Gastroesophageal sphincter (tissue), 4 donors: Measurements from ENCODE around the gene SDE2. TPM values are rescaled to one million over a fixed set of nuclear protein-coding genes. Genes with fewer than 3 reads are reported as not detected.

ENCODE experiments used
- ATAC-seq: fragments of 150-250 bp; one replicate; pipeline ENCODE4 v1.9.1; 2016; ENCODE audit warnings: mild to moderate bottlenecking, moderate library complexity
- H3K27ac ChIP-seq, 4 donors: fragments of 200-600 bp; sonication (generic) in 3 of 4; 1 replicate in 3 of 4; 2 replicates in 1 of 4; pipeline ENCODE4 v1.5.1; 2016 to 2019
- H3K27me3 ChIP-seq: fragments of 200-600 bp; sonication (generic); one replicate; pipeline ENCODE4 v1.5.1; 2019
- H3K36me3 ChIP-seq, 2 donors: fragments of 200-600 bp; sonication (generic); one replicate each; pipeline ENCODE4 v1.5.1; 2019; ENCODE audit warnings: control low read depth in 1 of 2
- H3K4me1 ChIP-seq, 3 donors: fragments of 200-600 bp; sonication (generic); 1 replicate in 2 of 3; 2 replicates in 1 of 3; pipeline ENCODE4 v1.5.1; 2016 to 2019; ENCODE audit warnings: control low read depth in 2 of 3
- H3K4me3 ChIP-seq, 2 donors: fragments of 200-600 bp; sonication (generic); one replicate each; pipeline ENCODE4 v1.5.1; 2019; ENCODE audit warnings: mild to moderate bottlenecking in 1 of 2, moderate library complexity in 1 of 2
- H3K9me3 ChIP-seq, 3 donors: fragments of 200-600 bp; sonication (generic); one replicate each; pipeline ENCODE4 v1.5.1; 2017 to 2019; ENCODE audit warnings: control low read depth in 2 of 3
- CTCF ChIP-seq, 4 experiments: fragments of 200-600 bp in 2 of 4; fragments of 450-650 bp in 2 of 4; sonication (generic) in 1 of 4; IDR thresholded peaks; one replicate each; pipeline ENCODE4 v1.5.1; 2017 to 2019; ENCODE audit warnings: antibody characterized with exemption in 4 of 4, mild to moderate bottlenecking in 2 of 4, moderate library complexity in 2 of 4
- EP300 ChIP-seq: sonication (generic); formaldehyde crosslinking; IDR thresholded peaks from one replicate; pipeline ENCODE4 v1.6.1; 2017; ENCODE audit warnings: antibody characterized with exemption, mild to moderate bottlenecking
- POLR2A ChIP-seq, 2 donors: fragments of 450-650 bp; IDR thresholded peaks; one replicate each; pipeline ENCODE4 v1.6.1; 2017; ENCODE audit warnings: antibody characterized with exemption in 2 of 2, mild to moderate bottlenecking in 2 of 2, moderate library complexity in 1 of 2
- POLR2AphosphoS5 ChIP-seq: sonication (generic); formaldehyde crosslinking; IDR thresholded peaks from one replicate; pipeline ENCODE4 v1.6.1; 2017; ENCODE audit warnings: antibody characterized with exemption
- whole genome bisulfite sequencing, 2 donors: methylation state at CpG; one replicate each; pipeline ENCODE4 v1.1.5; 2018; ENCODE audit warnings: low coverage in 1 of 2; 5-methylcytosine and 5-hydroxymethylcytosine counted together
- total RNA-seq, 4 donors: library from RNA; depleted of rRNA; stranded (reverse); fragments of >200 nt; gene quantifications; one replicate each; pipeline ENCODE4 v1.1.0, GENCODE V29; 2016

SDE2 gene
- total RNA-seq, 4 donors from 2014 or later: 15.9 to 23.2 (median 21.2) TPM

- H3K4me3 ChIP-seq: no peak overlapping the region
- ATAC-seq: no peak
- TF ChIP-seq EP300: no peak
- no peak for TF ChIP-seq CTCF (IDR thresholded peaks at IDR 0.05)
- H3K9me3 ChIP-seq: no peaks in the 10 kb centered on the region
- no peaks in the 10 kb centered on the region for H3K27me3 ChIP-seq
- no peak overlapping the region for H3K27ac ChIP-seq
- no peaks in the 10 kb centered on the region for H3K36me3 ChIP-seq
- H3K4me1 ChIP-seq: no peaks in the 10 kb centered on the region
These were observed 7.5 kb upstream of the SDE2 start for GRCh38 chr1:226006686-226007085.

GRCh38 chr1:226004396-226004795 lies 5.3 kb upstream of the SDE2 start:
- ATAC-seq: no peak
- Histone ChIP-seq H3K36me3 (no peaks in the 10 kb centered on the region), H3K27ac (no peak overlapping the region), H3K4me1 (peaks cover 0 to 12% (median 0%) of the 10 kb centered on the region in 3 donors), H3K9me3 (no peaks in the 10 kb centered on the region), H3K4me3 (no peak overlapping the region), H3K27me3 (no peaks in the 10 kb centered on the region)
- TF ChIP-seq CTCF (IDR thresholded peaks at IDR 0.05) (no peak), POLR2A (IDR thresholded peaks at IDR 0.05) (no peak), EP300 (no peak), POLR2AphosphoS5 (no peak)
- WGBS, 2 donors: 79 to 85% methylated on average over 3 to 4 of the region's 4 CpGs

- H3K36me3 ChIP-seq: no peaks in the 10 kb centered on the region
- no peak overlapping the region for H3K4me3 ChIP-seq
- no peaks in the 10 kb centered on the region for H3K9me3 ChIP-seq
- peaks cover 0 to 13% (median 0%) of the 10 kb centered on the region in 3 donors for H3K4me1 ChIP-seq
- no peak for ATAC-seq
- TF ChIP-seq POLR2A (IDR thresholded peaks at IDR 0.05): no peak
- TF ChIP-seq EP300: no peak
- TF ChIP-seq POLR2AphosphoS5: no peak
- no peak for TF ChIP-seq CTCF (IDR thresholded peaks at IDR 0.05)
- H3K27ac ChIP-seq: peak overlapping the region in 1 of 4 donors; percentile 90
- WGBS, 2 donors: 92% methylated on average over 3 of the region's 3 CpGs; no CpG with 5 or more reads in 1 of the 2 donors
- H3K27me3 ChIP-seq: no peaks in the 10 kb centered on the region
These were observed 4.5 kb upstream of the SDE2 start for GRCh38 chr1:226003502-226004170.

- Histone ChIP-seq H3K4me1 (peaks cover 0 to 20% (median 4%) of the 10 kb centered on the region in 3 donors), H3K27me3 (no peaks in the 10 kb centered on the region), H3K4me3 (no peak overlapping the region), H3K27ac (peak overlapping the region in 3 of 4 donors; percentile 64 to 90 (median 78)), H3K36me3 (no peaks in the 10 kb centered on the region), H3K9me3 (no peaks in the 10 kb centered on the region)
- no peak for ATAC-seq
- 47 to 54% methylated on average over 4 of the region's 4 CpGs for WGBS, 2 donors
- TF ChIP-seq EP300: no peak
- TF ChIP-seq POLR2AphosphoS5: no peak
- no peak for TF ChIP-seq POLR2A (IDR thresholded peaks at IDR 0.05)
- TF ChIP-seq CTCF (IDR thresholded peaks at IDR 0.05): no peak
These were observed 3.7 kb upstream of the SDE2 start for GRCh38 chr1:226002667-226003501.
